Calu3 (cell line): ENCODE measurements around the gene ILK. TPM values are rescaled to one million over a fixed set of nuclear protein-coding genes. Genes with fewer than 3 reads are reported as not detected.

Experiments
- BruUV-seq: library from RNA; stranded (reverse); fragments of 400-500 nt; replicated peaks from 2 replicates; lab custom pipeline; 2021; lab: Mats Ljungman, UMichigan
- CTCF ChIA-PET: fragments of 300-600 bp; sonication (Branson Sonifier 250); formaldehyde crosslinking; loops from one replicate; lab custom pipeline; 2022; ENCODE audit warnings: antibody characterized with exemption; lab: Charles Lee
- DNase-seq: peaks from one replicate; pipeline ENCODE4 v3.0.0; 2022
- H3K27ac Mint-ChIP-seq: one replicate; pipeline ENCODE4 v1.8.0; 2022; ENCODE audit warnings: mixed read lengths; ENCODE audit not compliant: unreplicated experiment
- H3K27me3 Mint-ChIP-seq: one replicate; pipeline ENCODE4 v1.8.0; 2022; ENCODE audit warnings: mixed read lengths; ENCODE audit not compliant: unreplicated experiment
- H3K36me3 Mint-ChIP-seq: one replicate; pipeline ENCODE4 v1.8.0; 2022; ENCODE audit warnings: mild to moderate bottlenecking, moderate library complexity, mixed read lengths; ENCODE audit not compliant: insufficient read depth, unreplicated experiment
- H3K4me1 Mint-ChIP-seq: one replicate; pipeline ENCODE4 v1.8.0; 2022; ENCODE audit warnings: mild to moderate bottlenecking, low read depth, mixed read lengths; ENCODE audit not compliant: unreplicated experiment
- H3K4me3 Mint-ChIP-seq: one replicate; pipeline ENCODE4 v1.8.0; 2022; ENCODE audit warnings: mild to moderate bottlenecking, low read depth, moderate library complexity, mixed read lengths; ENCODE audit not compliant: unreplicated experiment
- H3K9me3 Mint-ChIP-seq: one replicate; pipeline ENCODE4 v1.8.0; 2022; ENCODE audit warnings: low read depth, mixed read lengths; ENCODE audit not compliant: unreplicated experiment
- CTCF ChIP-seq: fragments of 200-600 bp; IDR thresholded peaks from one replicate; pipeline ENCODE4 v1.8.0; 2022; ENCODE audit warnings: antibody characterized with exemption; ENCODE audit not compliant: unreplicated experiment
- intact Hi-C: fragments of 100-400 bp; cut with micrococcal nuclease; formaldehyde crosslinking; loops from one replicate; pipeline ENCODE4 v1.10.0; 2022; ENCODE audit not compliant: unreplicated experiment
- total RNA-seq: library from RNA; stranded (reverse); gene quantifications from 2 replicates; pipeline ENCODE4 v1.2.3, GENCODE V29; 2022

The ILK gene
- total RNA-seq, 1 experiment from 2014 or later, result 85.7 TPM

- Mint-ChIP-seq H3K36me3 (peaks cover 21% of the 10 kb centered on the region), H3K4me1 (no peaks in the 10 kb centered on the region), H3K9me3 (no peaks in the 10 kb centered on the region), H3K27me3 (no peaks in the 10 kb centered on the region), H3K4me3 (no peak overlapping the region), H3K27ac (no peak overlapping the region)
- intact Hi-C loops, result no loop called here
- CTCF ChIA-PET, result interaction anchor here (0.6 kb wide), 1 partner anchor 1032 kb away, joined by 3 read pairs; no protein-coding TSS in a partner anchor
- no peak for TF ChIP-seq CTCF
- DNase-seq, result no peak
- no TSS peak for BruUV-seq
These were observed 32.7 kb upstream of the ILK start for GRCh38 chr11:6570691-6571427.

- intact Hi-C loops, result no loop called here
- DNase-seq, result no peak
- no TSS peak for BruUV-seq
- Mint-ChIP-seq H3K4me3 (no peak overlapping the region), H3K27ac (no peak overlapping the region), H3K27me3 (no peaks in the 10 kb centered on the region), H3K4me1 (no peaks in the 10 kb centered on the region), H3K9me3 (no peaks in the 10 kb centered on the region), H3K36me3 (peaks cover 19% of the 10 kb centered on the region)
- CTCF ChIA-PET, result no interaction called here
- no peak for TF ChIP-seq CTCF
These were observed 32.1 kb upstream of the ILK start for GRCh38 chr11:6571434-6572008.

- Mint-ChIP-seq H3K27ac (no peak overlapping the region), H3K9me3 (no peaks in the 10 kb centered on the region), H3K27me3 (no peaks in the 10 kb centered on the region), H3K4me3 (no peak overlapping the region), H3K36me3 (peaks cover 16% of the 10 kb centered on the region), H3K4me1 (no peaks in the 10 kb centered on the region)
- intact Hi-C loops, result no loop called here
- BruUV-seq, result no TSS peak
- no peak for DNase-seq
- CTCF ChIA-PET, result no interaction called here
- no peak for TF ChIP-seq CTCF
These were observed 31.4 kb upstream of the ILK start for GRCh38 chr11:6572215-6572614.

GRCh38 chr11:6574816-6575715 is 28.5 kb upstream of the ILK start:
- Mint-ChIP-seq H3K4me3 (no peak overlapping the region), H3K27me3 (no peaks in the 10 kb centered on the region), H3K4me1 (no peaks in the 10 kb centered on the region), H3K36me3 (peaks cover 6% of the 10 kb centered on the region), H3K27ac (no peak overlapping the region), H3K9me3 (no peaks in the 10 kb centered on the region)
- CTCF ChIA-PET, result no interaction called here
- intact Hi-C loops, result no loop called here
- DNase-seq, result no peak
- no peak for TF ChIP-seq CTCF
- no TSS peak for BruUV-seq
